Globus pallidus (tissue), 1 donor: ENCODE measurements around the gene SLFN12L.
A peak's percentile ranks its signal among the peaks of the same experiment; 100 is the strongest.
"Not testable (repeated sequence)": the region's sequence is repeated elsewhere in the genome, so short reads cannot be mapped to it uniquely, and the experiment has no call there.

Source experiments
- DNase-seq: peaks from one replicate; pipeline ENCODE4 v3.0.0-alpha.2; 2015; ENCODE audit warnings: low spot score

SLFN12L gene

DNA sequence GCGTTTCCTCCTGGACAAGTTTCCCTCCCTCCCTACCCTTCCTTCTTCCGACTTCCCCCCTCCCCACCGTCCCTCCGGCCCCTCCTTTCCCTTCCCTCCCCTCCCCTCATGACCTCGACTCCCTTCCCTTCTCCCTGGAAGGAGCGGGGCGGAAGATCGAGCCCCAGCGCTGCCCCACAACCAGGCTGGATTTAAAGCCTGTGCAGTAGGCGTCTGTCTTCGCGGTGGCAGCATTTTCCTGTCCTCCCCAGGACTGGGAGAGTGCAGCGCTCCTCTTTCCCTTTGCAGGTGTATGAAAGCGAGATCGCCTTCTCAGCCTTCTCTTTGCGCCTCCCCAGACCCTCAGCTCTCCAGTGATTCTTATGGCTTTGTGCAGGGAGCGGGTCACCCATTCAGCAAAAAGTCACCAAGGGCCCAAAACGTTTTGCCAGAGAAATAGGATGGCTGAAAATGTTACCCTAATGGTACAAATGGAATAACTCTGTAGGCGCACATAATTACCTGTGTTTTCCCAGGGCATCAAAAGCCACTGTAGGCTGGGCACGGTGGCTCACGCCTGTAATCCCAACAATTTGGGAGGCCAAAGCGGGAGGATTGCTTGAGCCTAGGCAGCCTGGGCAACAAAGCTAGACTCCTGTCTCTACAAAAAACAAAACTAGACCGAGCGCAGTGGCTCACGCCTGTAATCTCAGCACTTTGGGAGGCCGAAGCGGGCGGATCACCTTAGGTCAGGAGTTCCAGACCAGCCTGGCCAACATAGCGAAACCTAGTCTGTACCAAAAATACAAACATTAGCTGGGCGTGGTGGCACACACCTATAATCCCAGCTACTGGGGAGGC, 40.8 kb downstream of the SLFN12L start:
- no peak for DNase-seq

DNA sequence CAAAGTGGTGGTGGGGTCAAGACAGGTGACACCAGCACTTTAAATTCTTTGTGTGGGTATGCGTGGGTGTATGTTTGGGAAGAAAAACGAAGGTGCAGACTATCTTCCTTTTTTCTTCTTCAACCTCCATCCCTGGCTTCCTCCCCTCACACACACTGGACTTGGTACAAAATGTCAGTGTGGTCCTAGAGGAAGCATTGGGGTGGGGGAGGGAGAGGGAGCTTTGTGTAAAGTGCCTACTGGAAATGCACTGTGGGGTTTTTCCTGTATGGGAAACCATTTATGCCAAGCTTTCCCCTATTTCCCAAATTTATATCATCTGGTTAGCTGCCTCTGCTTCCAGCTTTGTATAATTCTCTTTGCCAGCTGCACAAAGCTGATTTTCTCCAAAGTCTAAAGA, 44.4 kb downstream of the SLFN12L start:
- DNase-seq = no peak

- no peak for DNase-seq
These were observed 46.1 kb downstream of the SLFN12L start for GRCh38 chr17:35491417-35491816.

DNA sequence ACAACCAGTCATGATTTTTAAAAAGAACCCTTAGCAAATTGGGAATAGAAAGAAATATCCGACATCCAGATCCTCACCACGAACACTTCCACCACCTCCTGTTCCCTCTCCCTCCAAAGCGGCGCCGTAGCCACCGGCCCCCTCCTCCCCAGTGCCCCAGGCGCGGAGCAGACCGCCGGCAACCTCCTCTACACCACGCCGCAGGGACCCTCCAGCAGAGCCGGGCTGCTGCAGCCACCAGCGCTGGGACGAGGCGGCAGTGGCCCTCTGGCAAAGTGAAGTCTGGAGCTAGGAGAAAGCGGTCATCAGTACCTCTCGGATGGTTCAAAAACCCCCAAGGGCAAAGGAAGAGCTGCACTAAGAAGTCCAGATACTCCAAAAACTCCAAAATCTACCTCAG, 47.5 kb downstream of the SLFN12L start:
- DNase-seq = no peak

GRCh38 chr17:35488991-35489390, 48.5 kb downstream of the SLFN12L start:
- no peak for DNase-seq

GRCh38 chr17:35486920-35487732, 50.4 kb downstream of the SLFN12L start:
- no peak for DNase-seq

GRCh38 chr17:35479271-35479670, 58.2 kb downstream of the SLFN12L start:
- no peak for DNase-seq

DNA sequence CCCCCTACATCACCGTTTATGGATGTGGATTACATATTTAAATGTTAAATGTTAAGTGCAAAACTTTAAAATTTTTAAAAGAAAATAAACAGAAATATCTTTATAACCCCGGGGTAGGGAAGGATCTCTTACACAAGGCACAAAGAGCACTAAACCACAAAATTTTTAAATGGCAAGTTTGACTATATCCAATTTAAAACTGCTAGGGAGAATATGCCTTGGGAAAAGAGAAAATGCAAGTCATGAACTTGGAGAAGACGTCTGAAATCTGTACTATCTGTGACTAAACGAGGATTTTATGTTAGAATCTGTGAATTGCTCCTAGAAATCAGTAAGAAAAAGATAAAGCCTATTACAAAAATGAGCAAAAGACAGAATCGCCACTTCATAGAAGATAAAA, 60.2 kb downstream of the SLFN12L start:
- DNase-seq = no peak

DNA sequence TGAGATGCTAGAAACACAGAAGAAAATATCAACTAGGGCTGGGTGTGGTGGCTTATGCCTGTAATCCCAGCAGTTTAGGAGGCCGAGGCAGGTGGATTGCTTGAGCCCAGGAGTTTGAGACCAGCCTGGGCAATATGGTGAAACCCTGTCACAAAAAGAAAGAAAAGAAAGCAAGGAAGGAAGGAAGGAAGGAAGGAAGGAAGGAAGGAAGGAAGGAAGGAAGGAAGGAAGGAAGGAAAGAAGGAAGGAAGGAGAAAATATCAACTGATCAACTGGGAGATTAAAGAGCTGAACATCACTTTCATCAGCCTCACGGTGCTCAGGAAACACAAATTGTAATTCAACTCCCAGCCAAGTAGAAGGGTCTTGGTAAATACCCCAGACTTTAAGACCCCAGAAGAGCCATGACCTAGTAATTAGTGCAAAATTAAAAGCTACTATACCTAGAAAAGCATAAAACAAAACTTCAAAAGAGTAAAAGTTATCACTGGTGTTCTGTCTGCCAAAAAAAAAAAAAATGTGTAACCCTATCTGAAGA, 61.1 kb downstream of the SLFN12L start:
- no peak for DNase-seq

GRCh38 chr17:35468475-35468874, 69.0 kb downstream of the SLFN12L start:
- DNase-seq = no peak

DNA sequence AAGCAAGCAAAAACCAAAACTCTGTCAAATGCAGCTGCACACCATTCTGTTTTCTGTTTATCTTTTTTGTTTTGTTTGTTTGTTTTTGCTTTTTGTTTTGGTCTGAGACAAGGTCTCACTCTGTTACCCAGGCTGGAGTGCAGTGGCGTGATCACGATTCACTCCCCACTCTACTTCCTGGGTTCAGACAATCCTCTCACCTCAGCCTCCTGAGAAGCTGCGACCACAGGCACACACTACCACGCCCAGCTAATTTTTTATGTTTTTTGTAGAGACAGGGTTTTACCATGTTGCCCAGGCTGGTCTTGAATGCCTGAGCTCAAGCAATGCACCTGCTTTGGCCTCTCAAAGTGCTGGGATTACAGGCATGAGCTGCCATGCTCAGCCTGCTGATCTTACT, 69.7 kb downstream of the SLFN12L start:
- DNase-seq = no peak

- DNase-seq = no peak
These were observed 77.1 kb downstream of the SLFN12L start for GRCh38 chr17:35460354-35460851.

DNA sequence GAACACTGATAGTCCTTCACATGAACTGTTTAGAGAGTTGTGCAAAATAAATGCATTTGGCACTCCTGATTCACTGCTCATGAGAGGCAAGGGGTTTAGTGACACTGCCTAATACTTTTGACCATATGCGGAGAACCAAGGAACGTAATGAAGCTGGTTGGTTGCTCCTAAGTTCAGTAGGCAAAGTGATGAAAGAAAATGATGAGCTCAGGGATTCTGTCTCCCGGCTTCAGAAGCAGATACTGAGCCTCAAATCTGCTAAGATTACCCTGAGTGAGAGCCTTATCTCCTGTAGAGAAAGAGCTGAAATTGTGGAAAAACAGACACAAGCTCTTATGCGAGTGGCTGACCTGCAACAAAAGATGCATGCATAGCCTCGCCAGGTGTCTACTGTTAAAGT, 83.4 kb downstream of the SLFN12L start:
- DNase-seq = not testable (repeated sequence)

- no peak for DNase-seq
These were observed 84.3 kb downstream of the SLFN12L start for GRCh38 chr17:35453171-35453570.

- DNase-seq = no peak
These were observed 88.0 kb downstream of the SLFN12L start for GRCh38 chr17:35449371-35449931.

- no peak for DNase-seq
These were observed 88.6 kb downstream of the SLFN12L start for GRCh38 chr17:35448899-35449227.

DNA sequence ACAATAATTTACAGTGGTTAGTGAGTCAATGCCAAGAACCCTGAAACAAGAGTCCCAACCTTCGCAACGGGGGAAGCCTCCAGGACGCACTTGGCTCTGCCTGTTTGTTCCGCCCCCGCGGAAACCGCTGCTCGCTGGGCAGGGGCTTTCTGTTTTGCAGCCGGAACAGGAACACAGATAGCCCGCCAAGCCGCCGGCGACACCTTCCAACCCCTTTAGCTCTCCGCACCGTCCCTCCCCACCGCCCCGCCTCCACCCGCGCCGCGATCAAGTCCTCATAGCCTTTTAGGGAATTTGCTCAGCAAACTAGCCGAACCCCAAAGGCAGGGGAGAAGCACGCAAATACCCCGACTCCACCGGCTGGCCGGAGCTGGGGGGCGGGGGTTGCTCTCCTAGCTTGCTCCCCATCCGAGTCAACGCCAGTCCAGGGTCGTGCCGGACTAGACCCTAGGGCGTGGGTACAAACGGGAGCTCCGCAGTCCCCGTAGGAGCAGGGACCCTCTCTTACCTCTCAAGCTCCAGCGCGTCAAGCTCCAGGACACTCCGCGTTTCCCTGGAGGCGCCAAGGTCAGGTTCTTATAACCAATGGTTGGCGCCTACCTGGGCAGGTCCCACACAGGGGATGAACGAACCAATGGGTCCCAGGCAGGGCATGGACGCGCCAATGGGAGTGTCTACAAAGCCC, 89.1 kb downstream of the SLFN12L start, which contains the start of gene SLFN13:
TSS of gene SLFN13 (minus strand) at position 553 of the 685 bp plus-strand sequence. CDS start 3,086 bp downstream, outside the sequence.
- peak; percentile 22 for DNase-seq

- no peak for DNase-seq
These were observed 90.0 kb downstream of the SLFN12L start for GRCh38 chr17:35447499-35447898.

GRCh38 chr17:35438433-35438832, 99.0 kb downstream of the SLFN12L start:
- DNase-seq = no peak

DNA sequence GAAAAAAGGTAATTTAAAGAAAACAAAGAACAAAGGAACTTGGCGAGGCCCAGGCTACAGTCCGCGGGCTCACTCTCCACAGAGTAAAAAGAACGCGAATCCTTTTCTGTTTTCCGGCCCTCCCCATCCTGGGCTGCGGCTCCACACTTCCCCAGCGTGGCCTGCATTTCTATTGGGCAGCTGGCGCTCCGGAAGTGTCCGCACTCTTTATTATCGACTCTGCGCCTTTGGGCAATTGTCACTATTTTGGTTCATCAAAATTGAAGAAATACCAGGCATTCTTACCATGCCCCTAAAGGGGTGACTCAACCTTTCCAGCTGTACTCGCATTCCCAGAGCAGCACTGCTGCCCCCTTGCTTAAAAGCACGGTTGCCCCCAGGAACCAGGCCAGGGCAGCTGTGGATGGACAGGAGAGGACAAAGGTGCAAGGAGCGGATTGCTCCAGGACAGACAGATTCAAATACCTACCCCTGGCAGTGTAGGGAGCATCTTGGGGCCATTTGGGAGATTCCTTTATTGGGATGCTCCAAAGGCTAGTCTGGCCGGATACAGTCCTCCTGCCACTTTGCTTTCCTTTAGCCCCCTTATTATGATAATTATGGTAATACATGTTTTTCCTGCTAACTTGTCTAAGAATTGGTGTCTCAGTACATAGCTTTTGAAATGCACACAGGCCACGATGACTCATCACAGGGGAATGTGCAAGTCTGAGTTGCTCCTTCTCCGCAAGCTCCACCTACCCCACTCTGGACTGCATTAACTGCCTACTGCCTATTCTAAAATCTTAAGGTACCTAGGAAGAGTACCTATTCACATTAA, 104.2 kb downstream of the SLFN12L start:
- DNase-seq = peak; percentile 9
